Measurements from ENCODE around the gene TSPEAR. TPM values are rescaled to one million over a fixed set of nuclear protein-coding genes. Genes with fewer than 3 reads are reported as not detected.

TSPEAR gene
- not detected in 2 replicates for total RNA-seq (2022)
- percentile 2 among the genes with signal in this experiment for Bru-seq, nascent RNA
- percentile 4 among the genes with signal in this experiment for BruChase-seq, experiment 1, labeled RNA remaining after a 6-hour chase
- percentile 2 among the genes with signal in this experiment for BruChase-seq, experiment 2, labeled RNA remaining after a 2-hour chase
- long read RNA-seq: 0 reads

DNA sequence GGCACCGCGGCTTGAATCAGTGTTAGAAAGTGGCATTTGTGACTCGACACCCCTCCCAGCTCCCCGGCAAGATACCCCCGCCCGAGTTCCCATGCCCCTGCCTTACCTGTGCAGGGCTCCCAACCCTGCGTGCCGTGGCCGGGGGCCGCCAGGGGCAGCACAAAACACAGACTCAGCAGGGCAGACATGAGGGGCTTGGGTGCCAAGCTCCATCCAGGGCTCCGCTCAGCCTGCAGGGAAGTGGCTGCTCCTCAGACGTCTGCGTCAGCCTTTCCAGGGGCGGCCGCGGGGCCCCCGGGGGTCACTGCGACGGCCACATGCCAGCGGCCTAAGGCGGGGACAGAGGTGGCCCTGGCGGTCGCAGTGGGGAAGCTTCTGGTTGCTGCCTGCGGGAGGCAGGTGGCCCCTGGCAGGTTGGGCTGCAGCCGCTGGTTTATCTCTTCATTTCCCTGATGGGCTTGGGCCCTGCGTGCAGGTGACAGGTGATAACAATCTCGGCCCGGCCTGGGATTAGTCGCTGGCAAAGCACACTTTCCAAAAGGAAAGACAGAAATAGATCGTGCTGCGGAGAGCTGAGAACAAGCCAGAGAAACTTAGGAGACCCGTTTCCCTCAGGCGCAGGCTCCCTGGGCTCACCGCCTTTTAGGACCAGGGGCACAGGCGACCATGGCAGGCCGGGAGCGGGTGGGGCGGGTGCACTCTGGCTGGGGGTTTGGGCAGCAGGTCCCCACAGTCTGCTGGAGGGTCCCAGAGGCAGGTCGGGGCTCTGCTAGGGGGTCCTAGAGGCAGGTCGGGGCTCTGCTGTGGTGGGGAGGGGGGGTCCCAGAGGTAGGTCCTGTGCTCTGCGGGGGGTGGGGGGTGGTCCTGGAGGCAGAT, at the start of gene TSPEAR:
TSPEAR (minus strand) TSS at position 246 of the 876 bp plus-strand sequence; CDS start at position 188, 58 bp downstream.
- TF ChIP-seq, protein P1, sequence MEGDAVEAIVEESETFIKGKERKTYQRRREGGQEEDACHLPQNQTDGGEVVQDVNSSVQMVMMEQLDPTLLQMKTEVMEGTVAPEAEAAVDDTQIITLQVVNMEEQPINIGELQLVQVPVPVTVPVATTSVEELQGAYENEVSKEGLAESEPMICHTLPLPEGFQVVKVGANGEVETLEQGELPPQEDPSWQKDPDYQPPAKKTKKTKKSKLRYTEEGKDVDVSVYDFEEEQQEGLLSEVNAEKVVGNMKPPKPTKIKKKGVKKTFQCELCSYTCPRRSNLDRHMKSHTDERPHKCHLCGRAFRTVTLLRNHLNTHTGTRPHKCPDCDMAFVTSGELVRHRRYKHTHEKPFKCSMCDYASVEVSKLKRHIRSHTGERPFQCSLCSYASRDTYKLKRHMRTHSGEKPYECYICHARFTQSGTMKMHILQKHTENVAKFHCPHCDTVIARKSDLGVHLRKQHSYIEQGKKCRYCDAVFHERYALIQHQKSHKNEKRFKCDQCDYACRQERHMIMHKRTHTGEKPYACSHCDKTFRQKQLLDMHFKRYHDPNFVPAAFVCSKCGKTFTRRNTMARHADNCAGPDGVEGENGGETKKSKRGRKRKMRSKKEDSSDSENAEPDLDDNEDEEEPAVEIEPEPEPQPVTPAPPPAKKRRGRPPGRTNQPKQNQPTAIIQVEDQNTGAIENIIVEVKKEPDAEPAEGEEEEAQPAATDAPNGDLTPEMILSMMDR (IDR thresholded peaks at IDR 0.05; ENCODE audit: unreplicated experiment): no peak
- no TSS peak for BruUV-seq (replicated peaks)
- Mint-ChIP-seq H3K36me3 (ENCODE audit: insufficient read depth, unreplicated experiment) (no peaks in the 10 kb centered on the region), H3K27me3 (ENCODE audit: insufficient read depth, unreplicated experiment) (peaks cover 78% of the 10 kb centered on the region), H3K27ac (ENCODE audit: low read depth, unreplicated experiment) (no peak within 1 kb of the TSS), H3K4me1 (ENCODE audit: insufficient read depth, unreplicated experiment) (no peaks in the 10 kb centered on the region), H3K4me3 (ENCODE audit: unreplicated experiment) (no peak within 1 kb of the TSS), H3K9me3 (ENCODE audit: unreplicated experiment) (no peaks in the 10 kb centered on the region)
- DNase-seq (ENCODE audit: unreplicated experiment): no peak
- POLR2A ChIA-PET: interaction anchor here (1.1 to 2.4 kb wide), 2 partner anchors 9 to 16 kb away, joined by 4 to 7 read pairs; no protein-coding TSS in a partner anchor
- CTCF ChIA-PET: interaction anchor here (1.2 to 1.9 kb wide), 2 partner anchors 31 to 43 kb away, joined by 3 to 5 read pairs; no protein-coding TSS in a partner anchor
- intact Hi-C loops (cut with micrococcal nuclease): no loop called here

DNA sequence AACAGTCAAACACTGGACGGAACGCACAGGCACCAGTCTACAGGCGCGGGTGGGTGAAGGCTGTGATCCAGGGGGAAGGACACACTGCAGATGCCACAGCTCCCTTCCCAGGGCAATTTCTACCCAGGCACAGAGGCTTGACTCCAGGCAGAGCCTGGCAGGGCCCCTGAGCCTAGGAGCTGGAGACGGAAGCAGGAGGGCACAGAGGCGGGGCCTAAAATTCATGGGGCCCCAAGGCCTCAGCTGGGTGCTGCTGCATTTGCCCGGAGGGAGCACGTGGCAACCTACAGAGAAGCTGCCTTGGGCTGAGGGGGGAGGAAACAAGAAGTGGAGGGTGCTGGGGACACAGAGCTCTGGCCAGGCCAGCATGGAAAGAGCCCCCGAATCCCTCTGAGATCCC, 49.0 kb upstream of the TSPEAR start:
- Mint-ChIP-seq H3K27ac (ENCODE audit: low read depth, unreplicated experiment) (no peak overlapping the region), H3K27me3 (ENCODE audit: insufficient read depth, unreplicated experiment) (peaks cover 9% of the 10 kb centered on the region), H3K4me3 (ENCODE audit: unreplicated experiment) (no peak overlapping the region), H3K4me1 (ENCODE audit: insufficient read depth, unreplicated experiment) (peaks cover 9% of the 10 kb centered on the region), H3K36me3 (ENCODE audit: insufficient read depth, unreplicated experiment) (no peaks in the 10 kb centered on the region), H3K9me3 (ENCODE audit: unreplicated experiment) (no peaks in the 10 kb centered on the region)
- ChIA-PET CTCF (interaction anchor here (0.6 to 1.8 kb wide), 4 partner anchors 14 to 150 kb away, joined by 3 to 6 read pairs (median 4); no protein-coding TSS in a partner anchor), POLR2A (no interaction called here)
- no TSS peak for BruUV-seq (replicated peaks)
- TF ChIP-seq, protein P1 (IDR thresholded peaks at IDR 0.05; ENCODE audit: unreplicated experiment): no peak
- DNase-seq (ENCODE audit: unreplicated experiment): no peak
- intact Hi-C loops (cut with micrococcal nuclease): no loop called here

DNA sequence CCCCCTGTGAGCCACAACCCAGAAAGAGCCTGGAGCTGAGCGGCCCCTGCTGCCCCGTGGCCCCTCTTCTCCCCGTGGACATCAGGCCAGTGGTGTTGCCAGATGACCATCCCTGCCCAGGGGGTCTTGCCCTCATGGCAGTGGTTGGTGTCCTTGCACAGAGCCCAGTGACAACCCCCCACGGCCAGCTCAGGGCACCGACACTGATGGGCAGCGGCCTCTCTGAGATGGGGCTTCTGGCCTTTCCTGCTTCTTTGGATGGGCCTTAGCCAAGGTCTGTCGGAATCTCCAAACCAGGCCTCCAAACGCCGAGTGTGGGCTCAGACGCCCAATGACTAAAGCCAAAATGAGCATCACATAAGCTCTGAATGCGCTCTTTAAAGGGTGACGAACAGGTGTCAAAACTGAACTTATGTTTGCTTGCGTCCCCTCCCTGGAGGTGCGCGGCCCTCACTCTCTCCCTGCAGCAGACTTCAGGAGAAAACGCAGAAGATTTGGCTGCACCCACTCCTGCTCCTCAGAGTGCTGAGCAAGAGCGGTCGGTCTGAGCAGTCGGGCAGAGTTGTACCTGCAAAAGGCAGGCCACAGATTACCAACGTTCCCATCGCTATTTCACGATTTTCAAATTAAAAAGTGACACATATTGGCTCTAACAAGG, 48.4 kb upstream of the TSPEAR start:
- intact Hi-C loops (cut with micrococcal nuclease): no loop called here
- Mint-ChIP-seq H3K27ac (ENCODE audit: low read depth, unreplicated experiment) (no peak overlapping the region), H3K4me3 (ENCODE audit: unreplicated experiment) (no peak overlapping the region), H3K4me1 (ENCODE audit: insufficient read depth, unreplicated experiment) (peaks cover 6% of the 10 kb centered on the region), H3K9me3 (ENCODE audit: unreplicated experiment) (no peaks in the 10 kb centered on the region), H3K36me3 (ENCODE audit: insufficient read depth, unreplicated experiment) (no peaks in the 10 kb centered on the region), H3K27me3 (ENCODE audit: insufficient read depth, unreplicated experiment) (peaks cover 9% of the 10 kb centered on the region)
- CTCF ChIA-PET: interaction anchor here (0.6 to 1.8 kb wide), 4 partner anchors 13 to 151 kb away, joined by 3 to 6 read pairs (median 4); no protein-coding TSS in a partner anchor
- BruUV-seq (replicated peaks): no TSS peak
- DNase-seq (ENCODE audit: unreplicated experiment): no peak
- POLR2A ChIA-PET: no interaction called here
- TF ChIP-seq, protein P1 (IDR thresholded peaks at IDR 0.05; ENCODE audit: unreplicated experiment): no peak
